Activated CD8-positive, alpha-beta memory T cell treated with anti-CD3 and anti-CD28 coated beads, Interleukin-2, amount 50 U/mL, for 4 hours (primary cell): Measurements from ENCODE around the gene APBA3.

Experiments used
- DNase-seq: peaks from one replicate; pipeline ENCODE4 v3.0.0-alpha.2; 2020

The APBA3 gene

DNA sequence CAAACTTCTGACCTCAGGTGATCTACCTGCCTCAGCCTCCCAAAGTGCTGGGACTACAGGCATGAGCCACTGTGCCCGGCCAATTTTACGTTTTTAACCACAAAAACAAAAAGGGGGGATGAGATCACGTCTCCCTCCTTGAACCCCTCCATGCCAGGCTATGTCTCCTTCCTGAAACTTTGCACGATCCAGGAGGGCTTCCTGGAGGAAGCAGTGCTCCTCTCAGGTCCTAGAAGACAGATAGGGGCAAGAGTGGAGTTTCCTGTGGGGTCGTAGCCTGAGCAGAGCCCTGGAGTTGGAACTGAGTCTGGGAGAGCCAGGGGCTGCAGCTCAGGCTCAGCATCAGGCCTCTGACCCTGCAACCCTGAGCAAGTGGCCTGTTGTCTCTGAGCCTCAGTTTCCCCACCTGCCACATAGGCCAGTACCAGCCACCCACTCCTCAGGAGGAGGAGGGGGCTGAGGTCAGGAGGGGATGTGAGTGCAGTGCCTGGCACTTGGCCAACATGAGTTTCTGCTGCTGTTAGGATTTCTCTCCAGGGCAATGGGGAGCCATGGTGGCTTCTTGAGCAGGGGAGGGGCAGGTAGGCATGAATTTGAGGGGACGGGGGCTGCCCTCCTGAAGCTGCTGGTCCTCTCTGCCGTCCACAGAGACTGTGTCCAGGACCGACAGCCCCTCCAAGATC, 16.0 kb downstream of the APBA3 start:
- no peak for DNase-seq

DNA sequence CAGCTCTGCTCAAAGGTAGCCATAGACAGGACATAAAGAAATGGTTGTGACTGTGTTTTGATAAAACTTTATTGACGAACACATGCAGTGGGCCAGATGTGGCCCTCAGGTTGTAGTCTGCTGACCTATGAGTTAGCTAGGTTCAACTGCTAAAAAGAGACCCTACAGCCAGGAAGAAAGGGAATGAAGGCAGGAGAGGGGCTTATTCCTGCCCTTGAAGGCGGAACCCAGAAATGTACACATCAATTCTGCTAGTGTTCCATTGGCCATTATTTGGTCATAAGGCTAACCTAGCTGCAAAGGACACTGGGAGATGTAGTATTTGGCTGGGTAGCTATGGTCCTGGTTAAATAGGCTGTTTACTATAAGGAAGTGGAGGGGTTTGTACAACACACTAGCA, 18.0 kb downstream of the APBA3 start:
- DNase-seq = no peak

DNA sequence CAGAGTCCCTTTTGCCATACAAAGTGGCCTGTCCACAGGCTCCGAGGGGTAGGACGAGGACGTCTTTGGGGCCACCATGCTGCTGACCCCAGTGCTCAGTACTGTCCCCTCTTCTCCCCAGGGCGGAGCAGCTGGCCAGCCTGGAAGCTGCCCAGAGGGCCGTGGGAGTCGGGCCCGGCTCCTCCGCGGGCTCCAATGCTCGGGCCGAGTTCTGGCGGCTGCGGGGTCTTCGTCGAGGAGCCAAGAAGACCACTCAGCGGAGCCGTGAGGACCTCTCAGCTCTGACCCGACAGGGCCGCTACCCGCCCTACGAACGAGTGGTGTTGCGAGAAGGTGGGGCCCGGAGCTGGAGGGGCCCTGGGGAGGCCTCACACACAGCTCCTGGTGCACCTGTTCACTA, 21.1 kb downstream of the APBA3 start:
- no peak for DNase-seq

DNA sequence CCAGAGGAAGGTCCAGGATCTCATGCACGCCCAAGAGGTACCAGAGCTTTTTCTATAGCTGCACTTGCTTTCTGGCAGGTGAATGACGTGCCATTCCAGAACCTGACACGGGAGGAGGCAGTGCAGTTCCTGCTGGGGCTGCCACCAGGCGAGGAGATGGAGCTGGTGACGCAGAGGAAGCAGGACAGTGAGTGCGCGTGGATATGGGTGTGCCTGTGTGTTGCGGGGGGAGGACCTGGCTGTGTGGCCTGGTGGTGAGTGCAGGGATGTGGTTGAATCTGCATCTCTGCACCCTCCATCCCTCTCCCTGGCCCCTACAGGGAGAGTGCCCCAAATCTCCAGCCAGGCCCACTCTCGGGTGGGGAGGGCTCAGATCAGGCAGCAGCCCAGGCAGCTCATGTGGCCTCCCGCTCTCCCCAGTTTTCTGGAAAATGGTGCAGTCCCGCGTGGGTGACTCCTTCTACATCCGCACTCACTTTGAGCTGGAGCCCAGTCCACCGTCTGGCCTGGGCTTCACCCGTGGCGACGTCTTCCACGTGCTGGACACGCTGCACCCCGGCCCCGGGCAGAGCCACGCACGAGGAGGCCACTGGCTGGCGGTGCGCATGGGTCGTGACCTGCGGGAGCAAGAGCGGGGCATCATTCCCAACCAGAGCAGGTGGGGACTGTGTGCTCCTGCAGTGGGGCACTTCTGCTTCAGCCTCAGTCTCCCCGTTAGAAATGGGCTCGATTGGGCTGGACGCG, 22.8 kb downstream of the APBA3 start:
- DNase-seq = no peak

DNA sequence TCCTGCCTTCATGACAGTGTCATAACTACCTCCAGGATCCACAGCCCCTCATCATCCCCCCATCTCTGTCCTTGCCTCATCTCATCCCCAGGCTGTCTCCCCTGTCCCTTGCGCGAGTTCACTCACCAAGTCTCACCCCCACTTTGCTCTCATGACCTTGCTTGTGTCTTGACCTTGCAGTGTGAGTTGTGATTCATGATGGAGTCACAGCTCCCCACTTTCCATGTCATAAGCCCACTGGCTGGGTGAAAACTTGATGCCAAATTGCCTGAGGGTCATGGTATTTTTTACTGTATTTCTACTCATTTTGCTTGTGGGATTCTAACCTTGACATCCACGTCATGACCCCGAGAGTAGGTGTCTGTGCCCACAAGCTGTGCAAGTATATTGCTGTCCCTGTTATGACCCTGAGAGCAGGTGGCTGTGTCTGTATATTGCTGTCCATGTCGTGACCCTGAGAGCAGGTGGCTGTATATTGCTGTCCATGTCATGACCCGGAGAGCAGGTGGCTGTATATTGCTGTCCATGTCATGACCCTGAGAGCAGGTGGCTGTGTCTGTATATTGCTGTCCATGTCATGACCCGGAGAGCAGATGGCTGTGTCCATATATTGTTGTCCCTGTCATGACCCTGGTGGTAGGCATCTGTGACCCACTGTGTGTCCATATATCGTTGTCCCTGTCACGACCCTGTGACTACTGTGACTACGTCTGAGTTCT, 23.8 kb downstream of the APBA3 start:
- no peak for DNase-seq

DNA sequence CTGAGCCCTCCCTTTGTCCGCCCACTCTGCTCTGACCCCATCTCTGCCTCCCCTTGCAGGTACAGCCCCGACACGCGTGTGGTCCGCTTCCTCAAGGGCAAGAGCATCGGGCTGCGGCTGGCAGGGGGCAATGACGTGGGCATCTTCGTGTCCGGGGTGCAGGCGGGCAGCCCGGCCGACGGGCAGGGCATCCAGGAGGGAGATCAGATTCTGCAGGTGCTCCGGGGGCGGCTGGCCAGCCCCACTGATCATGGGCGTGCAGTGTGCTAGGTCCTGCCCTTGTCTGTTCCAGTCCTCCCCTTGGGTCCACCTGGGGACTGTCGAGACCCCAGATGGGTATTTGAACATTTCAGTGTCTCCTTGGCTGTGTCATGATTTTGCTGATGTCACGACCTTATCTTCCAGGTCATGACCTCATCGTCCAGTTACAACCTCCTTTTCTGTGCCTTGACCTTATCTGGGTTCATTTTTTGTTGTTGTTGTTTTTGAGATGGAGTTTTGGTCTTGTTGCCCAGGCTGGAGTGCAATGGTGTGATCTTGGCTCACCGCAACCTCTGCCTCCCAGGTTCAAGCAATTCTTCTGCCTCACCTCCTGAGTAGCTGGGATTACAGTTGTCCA, 25.3 kb downstream of the APBA3 start:
- DNase-seq = no peak

DNA sequence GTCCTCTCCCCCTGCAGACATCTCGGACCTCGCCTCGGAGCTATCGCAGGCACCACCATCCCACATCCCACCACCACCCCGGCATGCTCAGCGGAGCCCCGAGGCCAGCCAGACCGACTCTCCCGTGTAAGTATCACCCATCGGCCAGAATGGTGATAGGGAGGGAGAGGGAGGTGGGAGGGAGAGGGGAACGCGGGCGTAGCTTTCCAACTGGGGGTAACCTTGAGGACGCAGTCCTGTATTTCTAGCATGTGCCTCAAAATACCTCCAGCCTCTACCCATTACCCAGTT, 27.2 kb downstream of the APBA3 start:
- no peak for DNase-seq

DNA sequence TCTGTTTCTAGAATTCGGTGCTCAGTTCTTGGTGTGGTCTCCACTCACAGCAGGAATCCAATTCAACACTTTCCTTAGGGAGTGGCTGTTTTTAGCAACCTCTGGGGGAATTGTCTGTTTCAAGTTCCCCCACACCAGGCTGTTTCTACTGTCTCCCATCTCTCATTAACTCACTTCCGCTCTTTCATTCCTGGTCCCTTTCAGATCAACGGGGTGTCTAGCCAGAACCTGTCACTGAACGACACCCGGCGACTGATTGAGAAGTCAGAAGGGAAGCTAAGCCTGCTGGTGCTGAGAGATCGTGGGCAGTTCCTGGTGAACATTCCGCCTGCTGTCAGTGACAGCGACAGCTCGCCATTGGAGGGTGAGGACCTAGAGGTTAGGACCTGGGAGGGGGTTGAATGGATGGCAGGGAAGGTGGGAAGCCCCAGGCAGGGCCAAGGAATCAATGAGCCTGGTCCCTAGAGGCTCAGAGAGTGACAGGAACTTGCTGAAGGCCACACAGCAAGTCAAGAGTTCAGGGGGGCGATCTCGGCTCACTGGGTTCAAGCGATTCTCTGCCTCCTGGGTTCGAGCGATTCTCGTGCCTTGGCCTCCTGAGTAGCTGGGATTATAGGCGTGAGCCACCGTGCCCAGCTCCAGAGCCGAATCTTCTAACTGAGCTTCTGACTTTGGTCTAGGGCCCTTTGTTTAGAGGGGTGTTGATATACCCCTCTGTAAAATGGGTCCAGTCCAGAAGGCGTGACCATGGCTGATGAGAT, 27.8 kb downstream of the APBA3 start:
- DNase-seq = no peak

DNA sequence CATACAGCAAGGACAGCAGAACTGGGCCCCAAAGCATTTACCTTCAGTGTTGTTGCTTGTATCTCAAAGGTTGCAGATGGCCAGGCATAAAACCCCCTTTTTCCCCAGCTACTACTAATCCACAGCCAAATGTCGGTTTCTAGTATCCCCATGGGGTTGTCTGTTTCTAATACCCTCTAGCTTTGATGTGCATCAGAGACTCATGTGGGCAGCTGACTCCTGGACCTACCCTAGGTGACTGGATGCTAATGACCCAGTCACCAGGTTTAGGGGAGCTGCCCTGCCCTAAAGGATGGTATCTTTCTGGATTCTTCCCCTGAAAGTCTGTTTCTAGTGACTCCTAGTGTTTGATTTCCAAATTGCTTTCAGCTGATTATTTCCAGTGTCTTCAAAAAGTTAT, 29.4 kb downstream of the APBA3 start:
- DNase-seq = no peak

DNA sequence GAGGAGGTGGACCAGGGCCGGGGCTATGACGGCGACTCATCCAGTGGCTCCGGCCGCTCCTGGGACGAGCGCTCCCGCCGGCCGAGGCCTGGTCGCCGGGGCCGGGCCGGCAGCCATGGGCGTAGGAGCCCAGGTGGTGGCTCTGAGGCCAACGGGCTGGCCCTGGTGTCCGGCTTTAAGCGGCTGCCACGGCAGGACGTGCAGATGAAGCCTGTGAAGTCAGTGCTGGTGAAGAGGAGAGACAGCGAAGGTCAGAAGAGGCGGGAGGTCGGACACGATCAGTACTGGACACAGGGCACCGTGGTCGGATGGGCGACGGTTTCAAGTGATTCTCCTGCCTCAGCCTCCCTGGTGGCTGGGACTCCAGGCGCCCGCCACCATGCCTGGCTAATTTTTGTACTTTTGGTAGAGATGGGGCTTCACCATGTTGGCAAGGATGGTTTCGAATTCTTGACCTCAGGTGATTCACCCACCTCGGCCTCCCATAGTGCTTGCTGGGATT, 31.0 kb downstream of the APBA3 start:
- DNase-seq = no peak

DNA sequence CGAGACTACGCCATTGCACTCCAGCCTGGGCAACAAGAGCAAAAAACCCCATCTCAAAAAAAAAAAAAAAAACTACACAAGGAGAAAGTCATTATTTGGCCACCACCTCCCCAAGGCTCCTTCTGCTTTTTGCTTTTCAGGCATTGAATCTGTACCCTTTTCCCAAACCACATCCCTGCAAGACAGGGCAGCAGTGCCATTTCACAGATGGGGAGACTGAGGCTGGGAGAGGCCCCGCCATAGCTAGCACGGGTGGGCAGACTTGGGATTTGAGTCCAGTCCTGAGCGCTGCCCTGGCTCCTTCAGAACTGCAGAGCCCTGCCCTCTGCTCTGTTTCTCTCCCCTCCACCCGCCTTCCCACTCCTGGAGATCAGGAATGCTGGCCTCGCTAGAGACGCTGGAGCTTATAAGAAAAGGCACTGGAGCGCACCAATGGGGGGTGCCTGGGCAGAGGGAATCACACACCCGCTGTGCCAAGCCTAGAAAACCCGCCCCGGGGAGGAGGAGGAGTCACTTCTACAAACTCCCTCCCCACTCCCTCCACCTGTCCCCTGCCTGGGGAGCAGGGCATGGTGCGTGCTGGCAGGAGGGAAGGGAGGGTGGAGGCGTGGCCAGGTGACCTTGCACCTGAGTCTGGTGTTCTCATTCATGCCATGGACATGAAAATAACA, 35.7 kb downstream of the APBA3 start:
- DNase-seq = no peak

DNA sequence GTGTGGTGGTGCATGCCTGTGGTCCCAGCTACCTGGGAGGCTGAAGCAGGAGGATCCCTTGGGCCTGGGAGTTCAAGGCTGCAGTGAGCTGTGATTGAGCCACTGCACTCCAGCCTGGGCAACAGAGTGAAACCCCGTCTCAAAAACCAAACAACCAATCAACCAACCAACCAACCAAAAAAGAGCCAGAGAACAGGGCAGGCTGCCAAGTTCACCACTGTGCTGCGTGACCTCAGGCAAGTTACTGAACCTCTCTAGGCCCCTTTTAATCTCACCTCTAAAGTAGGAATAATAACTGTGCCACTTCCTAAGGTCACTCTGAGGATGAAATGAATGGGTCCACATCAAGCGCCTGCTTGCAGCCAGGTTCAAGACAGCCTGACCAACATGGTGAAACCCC, 36.4 kb downstream of the APBA3 start:
- no peak for DNase-seq

DNA sequence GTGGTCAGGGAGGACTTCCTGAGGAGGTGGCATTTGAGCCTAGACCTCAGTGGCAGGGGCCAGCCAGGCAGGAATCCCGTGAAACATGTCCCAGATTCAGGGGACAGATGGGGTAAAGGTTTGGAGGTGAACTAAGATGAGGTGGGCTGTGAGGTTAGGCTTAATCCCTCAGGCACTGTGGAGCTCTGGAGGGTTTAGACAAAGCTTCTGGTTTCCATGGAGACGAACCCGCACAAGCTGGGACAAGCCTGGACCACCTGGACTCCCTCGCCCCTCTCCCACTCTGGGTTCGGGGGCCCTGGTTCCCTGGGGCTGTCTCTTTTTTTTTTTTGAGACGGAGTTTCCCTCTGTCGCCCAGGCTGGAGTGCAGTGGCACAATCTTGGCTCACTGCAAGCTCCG, 37.6 kb downstream of the APBA3 start:
- DNase-seq = no peak

DNA sequence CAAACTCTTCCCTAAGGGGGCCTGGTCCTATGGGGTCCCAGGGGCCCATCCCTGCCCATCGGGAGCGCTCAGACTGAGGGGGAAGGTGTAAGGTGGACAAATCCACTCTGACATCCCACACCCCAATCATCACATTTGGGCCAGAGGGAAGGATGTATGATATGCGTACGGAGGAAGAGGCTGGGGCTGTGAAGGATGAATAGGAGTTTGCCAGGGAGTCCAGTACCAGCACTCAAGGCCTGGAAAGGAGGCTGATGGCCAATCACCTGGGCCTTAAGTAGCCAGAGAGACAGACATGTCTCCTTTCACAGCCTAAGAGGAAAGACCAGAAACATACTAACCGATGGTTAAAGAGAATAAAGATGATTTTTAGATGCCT, 38.4 kb downstream of the APBA3 start:
- DNase-seq = no peak

DNA sequence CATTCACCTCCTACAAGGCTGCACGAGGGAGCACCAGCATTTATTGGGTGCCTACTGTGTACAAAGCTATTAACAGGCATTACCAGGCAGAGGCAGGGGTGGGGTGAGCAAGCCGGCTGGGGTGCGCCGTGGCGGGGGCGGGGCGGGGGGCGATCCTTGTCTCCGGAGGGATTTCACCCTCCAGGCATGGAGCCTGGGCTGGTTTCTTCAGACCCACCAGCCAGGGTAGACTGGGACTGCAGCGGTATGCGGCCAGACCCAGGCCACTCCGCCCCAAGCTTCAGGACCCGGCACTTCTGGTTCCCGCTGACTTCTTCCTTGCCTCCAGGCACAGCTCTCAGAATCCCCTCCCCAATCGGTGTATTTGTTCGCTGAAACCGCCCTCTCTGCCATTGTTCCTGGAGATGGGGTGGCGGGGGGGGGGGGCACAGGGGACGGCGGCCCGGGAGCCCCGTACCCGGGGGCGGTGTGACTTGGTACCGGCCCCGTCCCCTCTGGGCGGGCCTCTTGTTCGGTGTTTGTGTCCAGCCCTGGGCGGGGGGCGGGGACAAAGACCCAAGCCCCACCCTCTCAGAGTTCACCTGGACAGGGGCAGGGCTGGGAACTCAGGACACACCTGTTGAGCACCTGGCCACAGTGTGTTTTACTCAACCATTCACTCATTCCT, 38.9 kb downstream of the APBA3 start:
- DNase-seq = no peak

DNA sequence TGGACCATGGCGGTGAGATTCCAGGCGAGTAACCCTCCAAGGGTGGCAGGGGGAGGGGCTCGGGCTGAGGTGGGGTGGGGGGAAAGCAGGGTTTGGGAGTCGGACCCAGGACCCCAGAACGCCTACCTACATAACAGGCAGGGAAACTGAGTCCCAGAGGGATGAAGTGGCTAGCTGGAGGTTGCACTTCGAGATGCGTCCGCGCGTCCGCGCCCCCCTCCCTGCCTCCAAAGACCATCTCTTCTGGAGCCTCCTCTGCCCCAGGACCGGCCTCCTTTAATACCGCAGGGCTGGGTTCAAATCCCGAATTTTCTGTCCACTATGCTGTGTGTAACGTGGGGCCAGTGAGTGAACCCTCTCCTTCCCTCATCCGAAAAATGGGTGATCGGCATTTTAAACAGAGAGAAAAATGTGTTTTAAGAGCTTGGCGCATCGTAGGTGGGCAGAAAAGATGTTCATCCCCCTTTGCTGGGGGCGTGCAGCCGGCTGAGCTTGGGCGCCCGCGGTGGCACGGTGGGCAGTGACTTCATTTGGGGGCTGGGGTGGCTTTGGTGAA, 39.5 kb downstream of the APBA3 start:
- DNase-seq = no peak

DNA sequence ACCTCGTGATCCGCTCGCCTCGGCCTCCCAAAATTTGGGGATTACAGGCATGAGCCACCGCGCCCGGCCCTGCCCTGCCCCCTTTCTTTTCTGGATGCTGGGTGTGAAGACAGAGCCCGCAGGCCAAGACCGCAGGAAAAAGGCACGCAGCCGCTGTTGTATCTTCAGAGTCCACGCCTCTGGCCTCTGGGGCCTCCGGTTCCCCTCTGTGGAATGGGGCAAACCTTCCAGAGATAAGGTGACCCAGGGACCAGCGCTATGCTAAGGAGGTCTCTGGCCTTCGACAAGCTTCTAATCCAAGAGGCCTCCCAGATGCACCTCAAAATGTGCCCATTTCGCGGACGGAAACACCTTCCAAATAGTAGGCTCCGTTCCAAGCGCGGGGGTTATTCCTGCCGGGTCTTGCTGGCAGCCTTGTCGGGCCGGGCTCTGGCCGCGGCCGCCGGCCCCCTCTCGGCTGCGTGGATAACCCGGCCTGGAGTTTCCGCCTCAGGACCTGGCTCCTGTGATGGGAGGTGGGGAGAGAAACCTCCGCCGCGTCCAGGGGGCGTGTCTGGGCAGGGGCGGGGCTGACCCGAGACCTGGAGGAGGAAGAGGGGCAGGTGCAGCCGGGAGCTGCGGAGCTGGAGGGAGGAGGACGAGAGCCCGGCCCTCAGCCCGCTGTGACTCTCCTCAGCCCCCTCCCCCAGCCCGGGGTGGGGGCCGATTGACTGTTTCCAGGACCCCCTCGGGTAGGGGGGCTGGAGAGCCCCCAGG, 40.2 kb downstream of the APBA3 start:
- DNase-seq = peak; percentile 85

DNA sequence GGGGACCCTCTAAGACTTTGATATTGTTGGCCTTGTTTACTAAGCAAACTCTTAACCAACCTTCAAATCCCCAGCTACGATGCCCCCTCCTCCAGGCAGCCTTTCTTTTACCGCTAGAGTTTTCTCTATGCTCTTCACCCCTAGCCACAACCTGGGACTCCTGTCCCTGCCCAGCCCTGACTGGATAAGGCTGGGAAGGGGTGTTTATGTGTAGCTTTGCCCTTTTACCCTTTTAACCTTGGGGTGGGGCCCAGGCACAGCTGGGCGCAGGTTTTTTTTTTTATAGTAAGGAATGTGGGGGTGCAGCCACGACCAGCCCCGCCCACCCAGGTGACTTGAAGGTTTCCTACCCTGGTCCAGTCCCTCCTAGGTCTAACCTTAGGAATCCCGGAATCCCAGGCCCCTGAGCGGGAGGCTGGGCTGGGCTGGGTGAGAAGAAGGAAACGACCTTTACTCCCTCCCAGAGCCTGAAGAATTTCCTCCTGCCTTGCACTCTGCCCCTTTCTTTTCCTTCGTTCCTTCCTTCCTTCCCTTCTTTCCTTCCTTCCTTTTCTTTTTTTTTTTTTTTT, 41.1 kb downstream of the APBA3 start:
- DNase-seq = no peak

DNA sequence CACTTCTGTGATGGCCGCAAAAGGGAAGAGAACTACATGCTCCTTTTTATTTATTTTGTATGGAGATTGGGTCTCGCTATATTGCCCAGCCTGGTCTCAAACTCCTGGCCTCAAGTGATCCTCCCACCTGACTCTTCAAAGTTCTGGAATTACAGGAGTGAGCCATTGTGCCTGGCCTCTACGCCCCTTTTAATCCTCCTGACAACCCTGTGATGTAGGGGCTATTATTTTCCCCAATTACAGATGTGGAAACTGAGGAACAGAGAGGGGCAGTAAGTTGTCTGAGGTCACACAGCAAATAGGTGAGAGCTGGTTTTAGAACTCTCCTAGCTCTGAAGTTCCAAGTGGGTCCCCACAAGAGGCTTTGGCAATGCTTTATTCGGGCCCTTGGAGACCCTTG, 41.6 kb downstream of the APBA3 start:
- DNase-seq = no peak

DNA sequence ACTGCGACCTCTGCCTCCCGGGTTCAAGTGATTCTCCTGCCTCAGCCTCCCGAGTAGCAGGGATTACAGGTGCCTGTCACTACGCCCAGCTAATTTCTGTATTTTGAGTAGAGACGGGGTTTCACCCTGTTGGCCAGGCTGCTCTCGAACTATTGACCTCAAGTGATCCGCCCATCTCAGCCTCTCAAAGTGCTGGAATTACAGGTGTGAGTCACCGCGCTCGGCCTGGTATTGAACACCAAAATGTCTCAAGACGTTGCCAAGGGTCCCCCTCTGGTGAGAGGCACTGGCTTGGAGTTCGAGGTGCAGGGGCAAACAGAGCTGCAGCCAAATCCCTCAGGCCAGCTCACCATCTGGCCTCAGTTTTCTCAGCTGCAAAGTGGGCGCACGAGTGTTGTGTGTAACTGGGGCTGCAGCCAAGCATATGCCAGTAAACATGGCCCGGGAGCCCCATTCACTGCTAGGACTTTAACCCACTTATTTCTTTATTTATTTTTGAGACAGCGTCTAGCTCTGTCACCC, 45.3 kb downstream of the APBA3 start:
- no peak for DNase-seq
